GM18508 (cell line): ENCODE measurements around the gene CTAGE9.

Experiments used
- ATAC-seq: cut with Tn5 transposase; IDR thresholded peaks from one replicate; pipeline ENCODE4 v1.9.1; 2021; ENCODE audit warnings: moderate number of reproducible peaks; ENCODE audit not compliant: insufficient read depth, unreplicated experiment

The CTAGE9 gene

GRCh38 chr6:131680868-131681267 lies 29.9 kb downstream of the CTAGE9 start:
- no peak for ATAC-seq

- no peak for ATAC-seq
These were observed 32.4 kb downstream of the CTAGE9 start for GRCh38 chr6:131678442-131678841.

DNA sequence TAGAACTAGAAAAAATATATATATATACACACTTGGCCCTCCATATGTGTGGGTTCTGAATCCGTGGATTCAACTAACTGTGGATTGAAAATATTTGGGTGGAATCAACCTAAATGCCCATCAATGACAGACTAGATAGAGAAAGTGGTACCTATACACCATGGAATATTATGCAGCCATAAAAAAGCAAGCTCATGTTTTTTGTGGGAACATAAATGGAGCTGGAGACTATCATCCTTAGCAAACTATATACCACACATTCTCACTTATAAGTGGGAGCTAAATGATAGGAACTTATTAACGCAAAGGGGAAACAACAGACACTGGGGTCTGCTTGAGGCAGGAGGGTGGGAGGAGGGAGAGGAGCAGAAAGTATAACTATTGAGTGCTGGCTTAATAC lies 37.6 kb downstream of the CTAGE9 start:
- ATAC-seq = no peak

GRCh38 chr6:131669891-131670290 lies 40.9 kb downstream of the CTAGE9 start:
- no peak for ATAC-seq

- ATAC-seq = no peak
These were observed 47.1 kb downstream of the CTAGE9 start for GRCh38 chr6:131663578-131664165.

DNA sequence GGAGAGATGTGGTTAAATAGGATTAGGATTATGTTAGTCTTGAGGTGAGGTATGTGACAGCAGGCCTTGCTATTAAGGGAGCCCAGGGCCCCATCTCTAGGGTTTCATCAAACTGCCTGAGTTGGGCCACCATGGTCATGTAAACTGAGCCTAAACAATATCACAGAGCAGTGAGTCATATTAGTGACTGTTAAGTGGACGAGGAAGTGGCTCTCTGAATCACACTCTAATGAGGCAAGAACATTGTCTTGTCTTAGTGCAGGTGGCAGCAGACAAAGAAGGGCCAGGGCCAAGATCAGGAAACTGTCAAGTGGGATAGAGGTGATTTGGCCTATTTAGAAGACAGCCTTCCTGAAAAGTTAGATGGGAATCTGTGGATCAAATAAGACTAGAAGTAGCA lies 50.6 kb downstream of the CTAGE9 start:
- ATAC-seq = no peak
